ENCODE data around the gene ABLIM3. TPM values are rescaled to one million over a fixed set of nuclear protein-coding genes. Genes with fewer than 3 reads are reported as not detected.

ABLIM3 gene
- total and polyA plus RNA-seq, 9 of the 15 experiments (the other 6 are each of a cell fraction or from before 2014, with no cell fraction given) = 0.03 to 0.38 (median 0.11) TPM

GRCh38 chr5:149143470-149143869 is 2.2 kb downstream of the ABLIM3 start (continued):
- no peak for TF ChIP-seq EP300 (IDR thresholded peaks at IDR 0.05; ENCODE audit: low read length)
- no peak for TF ChIP-seq SMARCA5 (IDR thresholded peaks at IDR 0.05)
- TF ChIP-seq, protein P1, sequence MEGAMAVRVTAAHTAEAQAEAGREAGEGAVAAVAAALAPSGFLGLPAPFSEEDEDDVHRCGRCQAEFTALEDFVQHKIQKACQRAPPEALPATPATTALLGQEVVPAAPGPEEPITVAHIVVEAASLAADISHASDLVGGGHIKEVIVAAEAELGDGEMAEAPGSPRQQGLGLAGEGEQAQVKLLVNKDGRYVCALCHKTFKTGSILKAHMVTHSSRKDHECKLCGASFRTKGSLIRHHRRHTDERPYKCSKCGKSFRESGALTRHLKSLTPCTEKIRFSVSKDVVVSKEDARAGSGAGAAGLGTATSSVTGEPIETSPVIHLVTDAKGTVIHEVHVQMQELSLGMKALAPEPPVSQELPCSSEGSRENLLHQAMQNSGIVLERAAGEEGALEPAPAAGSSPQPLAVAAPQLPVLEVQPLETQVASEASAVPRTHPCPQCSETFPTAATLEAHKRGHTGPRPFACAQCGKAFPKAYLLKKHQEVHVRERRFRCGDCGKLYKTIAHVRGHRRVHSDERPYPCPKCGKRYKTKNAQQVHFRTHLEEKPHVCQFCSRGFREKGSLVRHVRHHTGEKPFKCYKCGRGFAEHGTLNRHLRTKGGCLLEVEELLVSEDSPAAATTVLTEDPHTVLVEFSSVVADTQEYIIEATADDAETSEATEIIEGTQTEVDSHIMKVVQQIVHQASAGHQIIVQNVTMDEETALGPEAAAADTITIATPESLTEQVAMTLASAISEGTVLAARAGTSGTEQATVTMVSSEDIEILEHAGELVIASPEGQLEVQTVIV (CRISPR knock-in tag; IDR thresholded peaks at IDR 0.05; ENCODE audit: borderline replicate concordance) = no peak
- TF ChIP-seq NRF1 (conservative IDR thresholded peaks at IDR 0.05 in 1 of 2, IDR thresholded peaks at IDR 0.05 in 1 of 2) = no peak
- TF ChIP-seq, protein P2, sequence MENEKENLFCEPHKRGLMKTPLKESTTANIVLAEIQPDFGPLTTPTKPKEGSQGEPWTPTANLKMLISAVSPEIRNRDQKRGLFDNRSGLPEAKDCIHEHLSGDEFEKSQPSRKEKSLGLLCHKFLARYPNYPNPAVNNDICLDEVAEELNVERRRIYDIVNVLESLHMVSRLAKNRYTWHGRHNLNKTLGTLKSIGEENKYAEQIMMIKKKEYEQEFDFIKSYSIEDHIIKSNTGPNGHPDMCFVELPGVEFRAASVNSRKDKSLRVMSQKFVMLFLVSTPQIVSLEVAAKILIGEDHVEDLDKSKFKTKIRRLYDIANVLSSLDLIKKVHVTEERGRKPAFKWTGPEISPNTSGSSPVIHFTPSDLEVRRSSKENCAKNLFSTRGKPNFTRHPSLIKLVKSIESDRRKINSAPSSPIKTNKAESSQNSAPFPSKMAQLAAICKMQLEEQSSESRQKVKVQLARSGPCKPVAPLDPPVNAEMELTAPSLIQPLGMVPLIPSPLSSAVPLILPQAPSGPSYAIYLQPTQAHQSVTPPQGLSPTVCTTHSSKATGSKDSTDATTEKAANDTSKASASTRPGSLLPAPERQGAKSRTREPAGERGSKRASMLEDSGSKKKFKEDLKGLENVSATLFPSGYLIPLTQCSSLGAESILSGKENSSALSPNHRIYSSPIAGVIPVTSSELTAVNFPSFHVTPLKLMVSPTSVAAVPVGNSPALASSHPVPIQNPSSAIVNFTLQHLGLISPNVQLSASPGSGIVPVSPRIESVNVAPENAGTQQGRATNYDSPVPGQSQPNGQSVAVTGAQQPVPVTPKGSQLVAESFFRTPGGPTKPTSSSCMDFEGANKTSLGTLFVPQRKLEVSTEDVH (IDR thresholded peaks at IDR 0.05; ENCODE audit: low read depth, partially characterized antibody) = no peak
- TF ChIP-seq CREB3 (tag; conservative IDR thresholded peaks at IDR 0.05; ENCODE audit: low read depth) = no peak

All from K562 (cell line).